GM18867 (cell line): Measurements from ENCODE around the gene HSPBAP1.
A peak's percentile ranks its signal among the peaks of the same experiment; 100 is the strongest.

Source experiments
- ATAC-seq: cut with Tn5 transposase; IDR thresholded peaks from one replicate; pipeline ENCODE4 v1.9.1; 2021; ENCODE audit warnings: mild to moderate bottlenecking, moderate library complexity; ENCODE audit not compliant: unreplicated experiment

HSPBAP1 gene, protein sequence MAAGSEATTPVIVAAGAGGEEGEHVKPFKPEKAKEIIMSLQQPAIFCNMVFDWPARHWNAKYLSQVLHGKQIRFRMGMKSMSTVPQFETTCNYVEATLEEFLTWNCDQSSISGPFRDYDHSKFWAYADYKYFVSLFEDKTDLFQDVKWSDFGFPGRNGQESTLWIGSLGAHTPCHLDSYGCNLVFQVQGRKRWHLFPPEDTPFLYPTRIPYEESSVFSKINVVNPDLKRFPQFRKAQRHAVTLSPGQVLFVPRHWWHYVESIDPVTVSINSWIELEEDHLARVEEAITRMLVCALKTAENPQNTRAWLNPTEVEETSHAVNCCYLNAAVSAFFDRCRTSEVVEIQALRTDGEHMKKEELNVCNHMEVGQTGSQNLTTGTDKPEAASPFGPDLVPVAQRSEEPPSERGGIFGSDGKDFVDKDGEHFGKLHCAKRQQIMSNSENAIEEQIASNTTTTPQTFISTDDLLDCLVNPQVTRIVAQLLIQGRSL

DNA sequence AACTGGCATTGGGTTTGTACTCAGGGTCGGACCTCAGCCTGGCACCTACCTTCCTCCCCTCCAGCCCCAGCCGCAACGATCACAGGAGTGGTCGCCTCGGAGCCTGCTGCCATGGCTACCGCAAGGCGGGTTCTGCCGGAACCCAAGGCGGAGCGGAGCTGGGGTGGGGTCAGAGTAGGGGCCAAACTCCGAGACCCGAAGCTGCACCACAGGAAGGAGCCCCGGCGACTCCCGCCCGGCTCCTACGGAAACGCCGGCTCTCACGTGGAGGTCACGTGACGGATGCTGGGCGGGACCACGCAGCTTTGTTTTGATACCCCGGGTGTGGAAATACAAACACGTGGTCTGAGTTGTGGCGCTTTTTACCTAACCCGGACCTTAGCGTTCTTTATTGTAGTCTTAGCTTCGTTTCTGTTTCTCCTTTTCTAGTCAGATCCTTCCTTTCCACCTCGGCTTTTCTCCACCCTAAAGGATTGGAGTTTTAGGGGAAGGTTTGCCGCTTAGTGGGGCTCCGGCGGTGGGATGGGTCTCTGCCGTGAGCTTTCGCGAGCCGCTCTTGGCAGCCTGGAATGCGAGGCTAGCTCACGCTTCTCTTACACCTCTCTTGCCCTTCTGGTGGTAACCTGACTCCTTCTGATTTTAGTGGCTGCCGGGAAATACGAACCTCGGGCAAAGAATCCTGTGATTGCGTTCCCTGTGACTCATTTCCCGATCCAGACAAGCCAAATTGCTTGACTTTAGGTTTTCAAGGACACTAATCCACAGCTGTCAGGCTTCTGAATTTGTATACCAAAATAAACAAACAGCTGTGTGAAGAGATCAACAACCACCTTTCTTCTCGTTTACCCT lies at the start of gene HSPBAP1:
HSPBAP1 (minus strand) TSS at position 264 of the 849 bp plus-strand sequence; CDS start at position 113, 151 bp downstream.
- peak; percentile 67 for ATAC-seq

DNA sequence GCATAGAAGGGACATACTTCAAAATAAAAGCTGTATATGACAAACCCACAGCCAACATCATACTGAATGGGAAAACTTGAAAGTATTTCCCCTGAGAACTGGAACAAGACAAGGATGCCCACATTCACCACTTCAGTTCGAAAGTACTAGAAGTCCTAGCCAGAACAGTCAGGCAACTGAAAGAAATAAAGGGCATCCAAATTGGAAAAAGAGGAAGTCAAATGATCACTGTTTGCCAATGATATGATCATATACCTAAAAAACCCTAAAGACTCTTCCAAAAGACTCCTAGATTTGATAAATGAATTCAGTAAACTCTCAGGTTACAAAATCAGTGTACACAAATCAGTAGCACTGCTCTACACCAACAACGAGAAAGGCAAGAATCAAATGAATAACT lies 42.0 kb upstream of the HSPBAP1 start:
- ATAC-seq, result no peak

DNA sequence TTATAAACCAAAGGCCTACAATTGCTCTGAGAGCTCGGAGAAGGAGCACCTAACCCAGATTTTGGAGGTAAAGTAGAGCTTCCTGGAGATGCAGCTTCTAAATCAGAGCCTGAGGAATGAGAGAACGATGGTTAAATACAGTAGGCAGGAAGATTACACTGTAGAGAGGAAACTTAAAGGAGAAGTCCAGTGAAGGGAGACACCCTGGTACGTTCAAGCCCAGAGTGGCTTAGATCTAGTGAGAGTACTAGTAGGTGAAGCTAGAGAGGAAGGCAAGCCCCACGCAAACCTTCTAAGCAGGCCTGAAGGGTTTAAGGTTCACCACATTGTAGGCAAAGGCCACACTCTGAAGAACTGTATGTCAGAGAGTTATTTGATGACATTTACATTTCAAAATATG lies 34.6 kb upstream of the HSPBAP1 start:
- ATAC-seq, result no peak

DNA sequence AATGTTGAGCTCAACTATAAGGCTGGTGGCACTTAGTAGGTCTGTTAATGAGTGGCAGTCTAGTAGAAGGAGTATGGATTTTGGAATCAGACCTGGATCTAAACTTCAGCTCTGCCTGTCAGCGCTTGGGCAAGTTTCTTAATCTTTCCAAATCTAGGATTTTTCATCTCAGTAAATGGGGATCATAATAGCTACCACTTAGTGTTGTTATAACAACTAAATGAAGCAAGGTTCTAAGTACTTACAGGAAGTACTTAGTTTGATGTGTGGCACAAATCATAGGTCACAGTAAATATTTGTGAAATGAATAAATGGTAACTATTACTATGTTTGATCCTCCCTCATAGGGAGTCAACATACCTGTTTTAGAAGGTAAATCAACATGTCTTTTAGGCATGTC lies 32.6 kb upstream of the HSPBAP1 start:
- ATAC-seq, result no peak

DNA sequence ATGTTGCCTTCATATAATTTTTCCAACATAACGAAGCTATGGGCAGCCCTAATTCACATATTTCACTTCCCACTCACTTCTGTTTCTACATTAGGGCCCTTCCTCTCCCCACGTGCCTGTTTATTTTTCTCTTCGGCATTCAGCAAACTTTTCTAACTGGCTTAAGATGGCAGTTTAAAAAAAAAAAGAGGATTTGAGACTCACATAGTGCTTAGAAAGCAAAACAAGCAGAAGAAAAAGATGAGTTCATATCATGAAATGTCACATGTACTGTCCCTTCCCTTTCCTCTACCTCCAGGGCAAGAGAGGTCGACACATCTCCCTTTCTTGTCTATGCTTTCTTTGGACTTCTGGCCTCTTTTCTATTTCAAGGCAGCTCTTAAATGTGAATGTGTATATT lies 31.8 kb upstream of the HSPBAP1 start:
- ATAC-seq, result no peak

DNA sequence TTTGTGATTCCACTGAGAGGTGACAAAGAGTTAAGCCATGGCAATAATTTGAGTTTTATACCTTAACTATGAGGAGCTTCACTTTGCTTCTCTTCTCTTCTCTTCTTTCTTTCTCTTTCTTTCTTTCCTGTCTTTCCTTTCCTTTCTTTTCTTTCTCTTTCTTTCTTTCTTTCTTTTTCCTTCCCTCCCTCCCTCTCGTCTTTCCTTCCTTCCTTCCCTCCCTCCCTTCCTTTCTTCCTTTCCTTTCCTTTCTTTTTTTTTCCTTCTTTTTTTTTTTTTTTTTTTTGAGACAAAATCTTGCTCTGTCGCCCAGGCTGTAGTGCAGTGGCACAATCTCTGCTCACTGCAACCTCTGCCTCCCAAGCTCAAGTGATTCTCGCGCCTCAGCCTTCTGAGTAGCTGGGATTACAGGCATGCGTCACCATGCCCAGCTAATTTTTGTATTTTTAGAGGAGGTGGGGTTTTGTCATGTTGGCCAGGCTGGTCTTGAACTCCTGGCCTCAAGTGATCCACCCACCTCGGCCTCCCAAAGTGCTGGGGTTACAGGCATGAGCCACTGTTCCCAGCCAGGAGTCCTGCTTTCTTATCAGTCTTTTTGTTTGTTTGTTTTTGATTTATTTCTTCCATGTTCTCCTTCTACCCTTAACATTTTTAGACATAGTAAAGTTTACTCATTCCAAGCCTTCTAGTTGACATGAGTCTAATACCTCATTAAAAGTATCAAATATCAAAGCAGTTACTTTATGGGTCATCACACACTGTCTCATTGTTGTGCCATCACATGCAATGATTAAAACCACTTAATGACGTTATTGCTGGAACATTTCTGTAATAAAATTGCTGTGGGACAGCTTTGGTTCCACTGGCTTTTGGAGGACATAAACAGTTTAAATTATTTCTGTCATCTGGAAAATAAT lies 31.1 kb upstream of the HSPBAP1 start:
- no peak for ATAC-seq

DNA sequence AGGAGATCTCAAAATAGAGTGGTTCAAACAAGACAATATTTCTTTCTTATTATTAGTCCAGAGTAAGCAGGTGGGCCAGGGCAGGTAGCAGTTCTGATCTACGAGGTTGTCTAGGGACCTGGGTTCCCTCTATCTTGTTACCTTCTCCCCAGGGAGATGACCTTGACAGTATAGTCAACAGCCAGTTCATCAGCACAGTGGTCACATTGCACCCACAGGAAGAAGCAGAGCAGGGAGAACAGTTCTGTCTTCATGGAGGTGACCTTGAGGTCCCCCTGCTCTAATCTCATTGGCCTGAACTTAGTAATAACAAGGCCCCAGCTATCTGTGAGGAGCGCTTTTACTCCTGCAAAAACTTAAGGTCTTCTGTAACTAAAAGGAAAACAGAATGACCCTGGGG lies 23.0 kb upstream of the HSPBAP1 start:
- no peak for ATAC-seq

DNA sequence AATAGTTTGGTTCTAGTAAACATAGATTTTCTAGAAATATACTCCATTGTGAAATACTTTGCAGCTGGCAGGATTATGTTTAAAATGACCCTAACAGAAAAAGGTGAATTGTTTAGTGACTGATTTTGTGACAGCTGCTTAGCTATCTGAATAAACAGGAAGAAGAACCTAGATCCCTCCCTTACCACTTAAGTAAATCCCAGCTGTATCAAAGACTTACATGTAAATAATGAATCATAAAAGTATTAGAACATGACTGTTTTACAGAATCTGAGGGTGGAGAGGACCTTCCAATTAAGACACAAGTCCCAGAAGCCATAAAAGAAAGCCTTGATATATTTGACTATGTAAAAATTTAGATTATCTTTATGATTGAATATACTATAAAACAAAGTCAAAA lies 17.1 kb upstream of the HSPBAP1 start:
- ATAC-seq, result no peak

DNA sequence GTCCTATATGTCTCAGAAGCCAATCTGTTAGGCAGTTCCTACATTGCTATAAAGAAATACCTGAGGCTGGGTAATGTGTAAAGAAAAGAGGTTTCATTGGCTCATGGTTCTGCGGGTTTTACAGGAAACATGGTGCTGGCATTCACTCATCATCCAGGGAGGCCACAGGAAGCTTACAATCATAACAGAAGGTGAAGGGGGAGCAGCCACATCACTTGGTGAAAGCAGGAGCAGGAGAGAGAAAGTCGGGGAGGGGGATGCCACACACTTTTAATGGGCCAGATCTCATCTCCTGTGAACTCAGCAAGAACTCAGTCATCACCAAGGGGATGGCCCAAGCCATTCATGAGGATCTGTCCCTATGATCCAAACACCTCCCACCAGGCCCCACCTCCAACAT lies 10.3 kb upstream of the HSPBAP1 start:
- no peak for ATAC-seq

DNA sequence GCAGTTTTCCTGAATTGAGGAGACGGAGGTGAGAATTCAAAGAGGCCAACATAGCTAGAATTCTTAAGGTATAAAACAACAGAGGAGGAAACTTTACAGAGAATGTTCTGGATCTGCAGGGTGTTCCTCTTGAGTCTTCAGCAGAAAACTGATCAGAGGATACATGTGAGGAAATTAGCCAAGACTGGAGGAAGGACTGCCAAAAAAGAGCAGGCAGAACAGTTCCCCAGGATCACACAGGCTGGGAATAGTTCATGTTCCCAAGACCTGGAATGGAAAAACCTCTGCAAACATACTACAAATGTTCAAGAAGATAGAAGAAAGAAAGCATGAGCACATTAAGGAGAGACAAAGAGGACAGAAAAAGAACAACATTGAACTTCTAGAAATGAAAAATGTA lies 8.7 kb upstream of the HSPBAP1 start:
- no peak for ATAC-seq

DNA sequence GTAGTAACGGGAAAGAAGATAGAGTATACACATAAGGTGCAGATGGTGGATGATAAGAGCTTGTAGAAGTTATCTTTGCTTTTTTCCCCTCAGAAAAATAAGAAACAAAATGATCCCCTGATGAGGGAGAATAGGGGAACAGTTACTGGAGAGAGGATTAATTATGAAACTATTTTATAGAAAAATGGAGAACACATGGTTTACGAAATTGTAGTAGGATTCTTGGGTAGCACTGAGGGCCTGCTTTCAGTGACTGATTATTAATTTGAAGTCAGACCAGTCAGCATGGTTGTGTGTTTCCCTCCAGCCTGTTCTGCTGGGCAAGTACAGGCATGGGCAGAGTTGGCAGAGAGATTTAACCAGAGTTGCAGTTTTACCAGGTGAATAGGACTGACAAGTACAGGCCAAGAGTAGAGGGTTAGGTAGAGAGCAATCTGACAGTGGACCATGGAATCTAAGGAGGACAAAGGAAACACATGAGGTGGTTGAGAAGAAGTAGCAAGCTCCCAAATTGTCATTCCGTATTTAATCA lies 7.1 kb upstream of the HSPBAP1 start:
- no peak for ATAC-seq

DNA sequence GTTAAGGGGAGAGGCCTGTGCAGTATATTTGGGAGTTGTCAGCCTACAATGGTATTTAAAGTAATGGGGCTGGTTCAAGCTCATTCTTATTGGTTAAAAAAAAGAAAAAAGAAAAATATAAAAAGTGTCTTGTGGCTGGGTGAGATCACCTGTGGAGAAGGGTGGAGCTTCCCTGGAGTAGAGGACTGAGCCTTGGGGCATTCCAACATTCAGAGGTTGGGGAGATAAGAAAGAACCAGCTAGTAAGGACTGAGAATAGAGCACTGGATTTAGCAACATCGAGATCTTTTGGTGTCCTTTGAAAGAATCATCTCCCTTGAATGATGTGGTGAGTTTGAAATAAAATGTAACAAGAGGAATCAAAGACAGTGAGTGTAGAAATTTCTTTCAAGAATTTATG lies 6.4 kb upstream of the HSPBAP1 start:
- no peak for ATAC-seq

DNA sequence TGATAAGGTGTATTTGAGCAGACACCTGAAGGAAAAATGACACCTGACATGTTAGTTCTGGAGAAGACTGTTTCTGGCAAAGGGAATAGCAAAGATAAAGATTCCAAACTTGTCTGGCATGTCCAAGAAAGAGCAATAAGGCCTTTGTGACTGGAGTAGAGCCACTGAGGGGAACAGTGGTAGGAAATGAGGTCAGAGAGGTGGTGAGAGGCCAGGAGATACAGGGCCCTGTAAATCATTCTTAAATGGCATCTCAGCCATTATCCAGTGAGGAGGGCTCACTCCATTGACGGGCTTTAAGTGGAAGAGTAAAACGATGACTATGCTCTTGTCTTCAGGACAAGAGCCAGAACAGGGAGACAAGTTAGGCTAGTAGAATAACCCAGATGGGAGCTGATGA lies 5.7 kb upstream of the HSPBAP1 start:
- no peak for ATAC-seq

DNA sequence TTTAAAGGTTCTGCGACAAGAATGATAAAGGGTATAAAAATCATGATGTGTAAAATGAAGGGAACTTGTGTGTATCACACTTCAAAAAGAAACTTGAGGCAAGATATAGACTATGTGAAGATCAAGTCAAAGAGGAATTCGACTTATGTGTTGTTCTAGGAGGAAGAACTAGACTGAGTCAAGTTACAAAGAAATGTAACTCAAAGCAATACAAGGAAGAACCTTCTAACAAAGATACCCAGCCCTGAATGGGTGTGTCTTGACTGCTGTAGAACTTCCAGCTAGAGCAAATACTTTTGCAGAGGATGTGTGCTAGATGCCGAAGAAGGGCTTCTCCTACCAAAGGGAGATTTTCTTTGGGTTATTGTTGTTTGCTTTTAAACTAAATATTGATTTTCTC lies 3.7 kb upstream of the HSPBAP1 start:
- no peak for ATAC-seq

DNA sequence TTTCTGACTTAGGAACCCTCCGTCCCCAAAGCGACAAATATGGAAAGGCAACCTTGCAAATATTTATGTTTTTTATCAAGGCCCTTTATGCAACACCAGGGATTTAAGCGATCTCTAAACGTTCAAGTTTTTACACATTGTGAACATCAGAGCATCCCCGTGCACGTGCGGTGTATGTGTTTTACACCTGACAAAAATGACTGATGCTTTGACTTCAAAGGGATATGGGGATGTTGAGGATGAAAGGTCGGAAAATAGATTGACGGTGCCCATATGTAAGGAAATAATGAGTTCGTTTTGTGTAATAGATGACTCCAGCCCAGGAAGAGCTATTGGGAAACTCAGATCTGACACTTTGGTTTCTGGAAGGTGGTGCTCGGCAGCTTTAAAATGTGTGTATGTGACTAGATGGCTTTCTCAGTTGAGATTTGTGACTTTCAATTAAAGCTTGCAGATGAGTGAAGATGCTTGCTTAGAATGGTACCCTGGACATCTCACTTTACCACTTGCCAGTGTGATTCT lies 2.1 kb upstream of the HSPBAP1 start:
- ATAC-seq, result no peak

DNA sequence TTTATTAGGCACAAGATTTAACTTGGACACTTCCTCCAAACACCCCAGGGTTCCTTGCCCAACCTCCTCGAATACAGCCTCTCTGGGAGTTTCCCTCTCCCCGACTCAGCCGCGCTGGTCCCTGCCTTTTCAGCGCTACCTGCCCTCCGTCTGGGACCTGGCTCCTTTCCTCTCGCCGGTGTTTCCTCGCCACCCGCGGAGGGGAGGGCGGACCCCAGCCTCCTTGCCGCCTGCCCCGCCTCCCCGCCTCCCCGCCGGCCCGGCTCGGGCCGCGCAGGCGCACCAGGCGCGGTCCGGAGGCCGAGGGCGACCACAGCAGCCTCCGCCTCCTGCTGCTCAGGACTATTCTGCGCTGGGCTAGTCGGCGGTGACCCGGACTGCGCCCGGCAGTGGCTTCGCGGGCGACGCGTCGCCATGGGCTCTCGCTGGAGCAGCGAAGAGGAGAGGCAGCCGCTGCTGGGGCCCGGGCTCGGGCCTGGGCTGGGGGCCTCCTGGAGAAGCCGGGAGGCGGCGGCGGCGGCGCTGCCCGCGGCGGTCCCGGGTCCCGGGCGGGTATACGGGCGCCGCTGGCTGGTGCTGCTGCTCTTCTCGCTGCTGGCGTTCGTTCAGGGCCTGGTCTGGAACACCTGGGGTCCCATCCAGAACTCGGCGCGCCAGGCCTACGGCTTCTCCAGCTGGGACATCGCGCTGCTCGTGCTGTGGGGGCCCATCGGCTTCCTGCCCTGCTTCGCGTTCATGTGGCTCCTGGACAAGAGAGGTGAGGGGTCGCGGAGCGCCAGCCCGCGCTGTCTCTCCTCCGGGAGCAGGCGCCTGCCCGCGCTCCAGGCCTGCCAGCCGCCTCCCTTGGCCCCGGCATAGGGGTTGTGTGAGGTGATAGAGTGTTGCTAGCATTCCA lies 1.4 kb upstream of the HSPBAP1 start, which contains the start of gene SLC49A4:
SLC49A4 (plus strand) TSS at position 291 of the 895 bp plus-strand sequence; CDS start at position 415, 124 bp downstream.
- peak; percentile 78 for ATAC-seq

DNA sequence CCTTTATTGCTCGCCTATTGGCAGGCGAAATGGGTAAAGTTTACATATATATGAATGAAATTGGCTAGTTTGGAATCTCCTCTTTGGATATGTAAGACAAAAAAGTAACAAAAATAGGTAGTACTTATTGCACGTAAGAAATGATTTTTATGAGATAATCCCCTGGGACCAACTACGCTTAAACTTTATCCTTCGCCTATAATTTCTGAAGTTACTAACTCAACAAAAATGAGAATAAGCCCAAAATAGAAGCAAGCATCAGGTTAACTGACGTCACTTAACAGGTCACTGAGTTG lies 800 bp upstream of the HSPBAP1 start:
- ATAC-seq, result no peak

DNA sequence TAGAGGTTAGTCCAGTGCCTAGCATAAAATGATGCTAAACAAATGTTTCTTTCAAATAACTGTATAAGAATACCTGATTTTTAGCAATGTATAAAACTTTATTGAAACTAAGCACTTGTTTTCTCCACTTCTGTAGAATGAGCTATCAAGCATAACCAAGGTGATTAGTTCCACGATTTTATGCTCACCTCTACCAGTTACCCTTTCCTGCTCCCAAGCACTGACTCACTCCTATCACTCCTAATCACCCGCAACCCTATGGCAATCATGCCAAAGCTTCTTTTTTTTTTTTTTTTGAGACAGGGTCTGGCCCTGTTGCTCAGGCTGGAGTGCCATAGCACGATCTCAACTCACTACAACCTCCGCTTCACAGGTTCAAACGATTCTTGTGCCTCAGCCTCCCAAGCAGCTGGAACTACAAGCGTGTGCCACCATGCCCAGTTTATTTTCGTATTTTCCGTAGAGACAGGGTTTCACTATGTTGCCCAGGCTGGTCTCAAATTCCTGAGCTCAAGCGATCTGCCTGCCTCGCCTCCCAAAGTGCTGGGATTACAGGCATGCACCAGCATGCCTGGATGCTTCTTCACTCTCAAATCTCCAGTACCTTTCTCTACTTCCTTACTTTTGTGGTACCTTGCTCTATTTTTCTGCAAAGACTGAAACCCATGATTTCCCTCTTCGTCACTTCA lies 3.9 kb downstream of the HSPBAP1 start:
- no peak for ATAC-seq

DNA sequence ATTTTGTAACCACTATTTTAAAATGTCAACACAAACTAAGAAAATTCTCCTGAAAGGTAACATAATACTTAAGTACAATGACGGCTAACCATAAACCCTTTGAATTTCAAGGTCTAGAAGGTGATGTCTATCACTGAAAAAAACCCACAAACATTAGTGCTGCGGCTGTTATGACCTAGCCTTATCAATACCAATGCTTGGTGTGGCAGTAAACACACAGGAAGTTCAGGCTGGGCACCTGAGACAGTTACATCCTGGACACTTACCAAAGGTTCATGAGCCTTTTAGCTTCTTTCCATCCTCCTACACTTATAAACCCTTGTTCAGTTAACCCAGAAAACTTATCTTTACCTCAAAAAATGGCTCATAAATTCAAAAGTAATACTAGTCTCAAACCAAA lies 5.8 kb downstream of the HSPBAP1 start:
- ATAC-seq, result no peak
